K562 (cell line): Measurements from ENCODE around the gene LRP2BP. TPM values are rescaled to one million over a fixed set of nuclear protein-coding genes. Genes with fewer than 3 reads are reported as not detected.

Source experiments
- ATAC-seq: fragments of 200-7000 bp; cut with Tn5 transposase; 3 replicates; pipeline ENCODE4 v1.9.1; 2020; ENCODE audit warnings: moderate library complexity
- BruUV-seq: library from RNA; stranded (reverse); fragments of 400-500 nt; replicated peaks from 2 replicates; lab custom pipeline; 2021; lab: Mats Ljungman, UMichigan
- CTCF ChIA-PET: fragments of 300-600 bp; formaldehyde crosslinking; extraction: SDS; loops from one replicate; lab custom pipeline; 2021; ENCODE audit warnings: low intra/inter-chr PET ratio; lab: Yijun Ruan, JAX
- POLR2A ChIA-PET: fragments of 300-600, 350-650 bp; sonication (Branson Sonifier 250); formaldehyde crosslinking; extraction: SDS; loops from one replicate; lab custom pipeline; 2021; ENCODE audit warnings: antibody characterized with exemption, inconsistent platforms; lab: Yijun Ruan, JAX
- DNase-seq, 4 experiments: peaks; one replicate each; pipeline versions ENCODE4 v3.0.0 to v3.0.0-alpha.2; 2011 to 2018; ENCODE audit warnings: low spot score in 3 of 4, mixed read lengths in 3 of 4; ENCODE audit errors: extremely low read depth in 1 of 4
- FAIRE-seq: peaks from 2 replicates; lab custom pipeline; 2011; peaks lifted over from hg19 to GRCh38; lab: Jason Lieb, UNC
- H2AFZ ChIP-seq: 2 replicates; pipeline ENCODE4 v1.6.0; 2011; ENCODE audit warnings: low read depth, low read length, control low read depth, inconsistent platforms
- H3K27ac ChIP-seq: fragments of 200-600 bp; 3 replicates; pipeline ENCODE4 v1.8.0; 2011; ENCODE audit warnings: low read depth, mild to moderate bottlenecking, control low read depth, inconsistent platforms, low read length, moderate library complexity, mixed read lengths; ENCODE audit errors: extremely low read depth
- H3K27me3 ChIP-seq, 2 experiments: fragments of 300-600 bp in 1 of 2; 2 replicates in 1 of 2; 3 replicates in 1 of 2; pipeline versions ENCODE4 v1.6.0 to v1.8.0; 2011; ENCODE audit warnings: inconsistent platforms in 2 of 2, low read length in 2 of 2, mild to moderate bottlenecking in 1 of 2, mixed read lengths in 1 of 2, moderate library complexity in 1 of 2; ENCODE audit not compliant: control insufficient read depth in 2 of 2, insufficient read depth in 2 of 2
- H3K36me3 ChIP-seq: fragments of 300-600 bp; 3 replicates; pipeline ENCODE4 v1.8.0; 2011; ENCODE audit warnings: mild to moderate bottlenecking, low read length, inconsistent platforms; ENCODE audit not compliant: control insufficient read depth, insufficient read depth
- H3K4me1 ChIP-seq, 2 experiments: fragments of 200-600 bp in 1 of 2; replicated peaks in 1 of 2; 2 replicates in 1 of 2; 3 replicates in 1 of 2; pipeline versions ENCODE4 v1.5.1 to v1.8.0; 2011; ENCODE audit warnings: inconsistent platforms in 2 of 2, low read length in 2 of 2, mild to moderate bottlenecking in 1 of 2, mixed read lengths in 1 of 2, moderate library complexity in 1 of 2; ENCODE audit not compliant: control insufficient read depth in 2 of 2, insufficient read depth in 2 of 2
- H3K4me2 ChIP-seq: 2 replicates; pipeline ENCODE4 v1.6.1; 2011; ENCODE audit warnings: low read length, control low read depth, inconsistent platforms, mixed read lengths; ENCODE audit not compliant: insufficient read depth
- H3K4me3 ChIP-seq: fragments of 200-600 bp; sonication (generic), shearing (Covaris generic); 2 replicates; pipeline ENCODE4 v1.5.1; 2016; ENCODE audit warnings: control low read depth, inconsistent platforms
- H3K79me2 ChIP-seq: fragments of 200-600 bp; 3 replicates; pipeline ENCODE4 v1.8.0; 2011; ENCODE audit warnings: low read length, inconsistent platforms; ENCODE audit not compliant: control insufficient read depth, insufficient read depth
- H3K9ac ChIP-seq, 2 experiments: 2 replicates each; pipeline versions ENCODE4 v1.6.0 to v1.6.1; 2011; ENCODE audit warnings: low read depth in 2 of 2, low read length in 2 of 2, control low read depth in 1 of 2, inconsistent platforms in 1 of 2, mild to moderate bottlenecking in 1 of 2, mixed read lengths in 1 of 2; ENCODE audit not compliant: insufficient read depth in 1 of 2
- H3K9me1 ChIP-seq: one replicate; pipeline ENCODE4 v1.6.0; 2011; ENCODE audit warnings: inconsistent platforms, mild to moderate bottlenecking, low read length, moderate library complexity; ENCODE audit not compliant: control insufficient read depth, insufficient read depth
- H3K9me3 ChIP-seq: replicated peaks from 2 replicates; pipeline ENCODE4 v1.5.1; 2011; ENCODE audit warnings: low read depth, low read length, inconsistent platforms; ENCODE audit not compliant: control insufficient read depth, insufficient read depth
- H4K20me1 ChIP-seq: replicated peaks from 2 replicates; pipeline ENCODE4 v1.6.1; 2011; ENCODE audit warnings: low read length, inconsistent platforms, mixed read lengths; ENCODE audit not compliant: control insufficient read depth, insufficient read depth
- CBX5 ChIP-seq: IDR thresholded peaks from 2 replicates; pipeline ENCODE4 v1.6.1; 2014; ENCODE audit warnings: low read depth, borderline replicate concordance
- KLF1 ChIP-seq: fragments of 450-650 bp; IDR thresholded peaks from 2 replicates; pipeline ENCODE4 v1.6.1; 2016; ENCODE audit warnings: missing genetic modification characterization, missing compliant biosample characterization
- WGBS: fragments of 100-300 bp; shearing (Covaris generic); methylation state at CpG from one replicate; pipeline ENCODE4 v1.1.6; 2016; ENCODE audit warnings: low coverage, mixed read lengths; ENCODE audit not compliant: insufficient coverage; ENCODE audit errors: missing lambda C conversion rate; 5-methylcytosine and 5-hydroxymethylcytosine counted together
- in situ Hi-C: fragments of 300-500 bp; cut with MboI; formaldehyde crosslinking; loops from 4 replicates; pipeline ENCODE4 v1.15.0; 2018; ENCODE audit warnings: inconsistent platforms, mixed read lengths
- intact Hi-C: fragments of 100-400 bp; cut with micrococcal nuclease; formaldehyde crosslinking; loops from 2 replicates; pipeline ENCODE4 v1.14.2; 2022
- polyA plus RNA-seq, 8 experiments: library from polyadenylated mRNA; depleted of rRNA in 4 of 8; stranded (reverse) in 5 of 8; unstranded in 3 of 8; fragments of >200 nt; fragmentation: Nextera tagmentation in 2 of 8; fragmentation: Illumina TruSeq in 1 of 8; extraction: Ambion mirVana in 2 of 8; extraction: Trizol in 1 of 8; gene quantifications; 2 replicates each; pipeline versions ENCODE4 v1.2.1 to v1.2.3, GENCODE V29; 2011 to 2014; ENCODE audit warnings: inconsistent platforms in 1 of 8, missing spikeins in 1 of 8
- total RNA-seq, 7 experiments: library from RNA; depleted of rRNA in 6 of 7; stranded (reverse); fragments of >200 nt in 6 of 7; fragmentation: Illumina TruSeq in 2 of 7; extraction: Trizol in 2 of 7; gene quantifications; 2 replicates each; pipeline versions ENCODE4 v1.2.1 to v1.2.3, GENCODE V29; 2011 to 2021; ENCODE audit warnings: low replicate concordance in 1 of 7
- TF ChIP-seq, protein P1 (sequence below), 2 experiments: fragments of 450-650 bp in 1 of 2; sonication (generic) in 1 of 2; formaldehyde crosslinking in 1 of 2; IDR thresholded peaks; 2 replicates each; pipeline versions ENCODE4 v1.7.1 to v1.9.0; 2016 to 2022; ENCODE audit warnings: inconsistent platforms in 1 of 2, mild to moderate bottlenecking in 1 of 2, missing genetic modification reagents in 1 of 2
- TF ChIP-seq, protein P2 (sequence below): fragments of 250-450 bp; sonication (Bioruptor Pico); IDR thresholded peaks from 2 replicates; pipeline ENCODE4 v1.4.0; 2020; ENCODE audit warnings: mild to moderate bottlenecking
- TF ChIP-seq, protein P3 (sequence below): sonication (generic); formaldehyde crosslinking; IDR thresholded peaks from 2 replicates; pipeline ENCODE4 v1.8.1; 2023; ENCODE audit warnings: mild to moderate bottlenecking, missing genetic modification reagents

LRP2BP gene
- total and polyA plus RNA-seq, 9 of the 15 experiments (the other 6 are each of a cell fraction or from before 2014, with no cell fraction given): 0.42 to 2.1 (median 0.62) TPM

DNA sequence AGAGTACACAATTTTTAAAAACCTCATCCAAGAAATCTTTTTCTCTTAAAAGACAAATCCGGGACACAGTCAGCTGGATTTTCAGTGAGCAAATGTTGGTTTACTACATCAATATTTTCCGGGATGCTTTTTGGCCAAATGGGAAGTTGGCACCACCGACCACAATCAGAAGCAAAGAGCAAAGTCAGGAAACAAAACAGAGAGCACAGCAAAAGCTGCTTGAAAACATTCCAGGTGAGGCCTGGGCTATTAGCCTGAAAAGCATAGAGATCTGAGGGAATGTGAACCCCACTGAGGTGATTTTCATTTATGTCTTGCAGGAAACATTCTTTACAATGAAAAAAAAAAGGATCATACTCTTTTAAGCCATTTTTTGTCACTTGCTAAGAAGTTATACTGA lies 33.9 kb downstream of the LRP2BP start:
- FAIRE-seq (no peak), ATAC-seq (no peak), DNase-seq (no peak)
- Histone ChIP-seq H3K36me3 (no peaks in the 10 kb centered on the region; the same call in 2 of the 3 replicates), H3K4me1 (peaks cover 13 to 35% of the 10 kb centered on the region in 2 experiments), H3K9ac (no peak overlapping the region), H3K4me2 (no peak overlapping the region), H3K79me2 (no peaks in the 10 kb centered on the region), H3K27ac (no peak overlapping the region), H3K4me3 (no peak overlapping the region), H3K9me3 (no peaks in the 10 kb centered on the region), H2AFZ (no peak overlapping the region), H3K27me3 (no peaks in the 10 kb centered on the region), H4K20me1 (no peaks in the 10 kb centered on the region), H3K9me1 (no peaks in the 10 kb centered on the region)
- WGBS: 87% methylated on average over 3 of the region's 3 CpGs
- ChIA-PET POLR2A (no interaction called here), CTCF (no interaction called here)
- BruUV-seq: no TSS peak
- intact Hi-C loops (no loop called here), in situ Hi-C loops (no loop called here)
- TF ChIP-seq, protein P1, sequence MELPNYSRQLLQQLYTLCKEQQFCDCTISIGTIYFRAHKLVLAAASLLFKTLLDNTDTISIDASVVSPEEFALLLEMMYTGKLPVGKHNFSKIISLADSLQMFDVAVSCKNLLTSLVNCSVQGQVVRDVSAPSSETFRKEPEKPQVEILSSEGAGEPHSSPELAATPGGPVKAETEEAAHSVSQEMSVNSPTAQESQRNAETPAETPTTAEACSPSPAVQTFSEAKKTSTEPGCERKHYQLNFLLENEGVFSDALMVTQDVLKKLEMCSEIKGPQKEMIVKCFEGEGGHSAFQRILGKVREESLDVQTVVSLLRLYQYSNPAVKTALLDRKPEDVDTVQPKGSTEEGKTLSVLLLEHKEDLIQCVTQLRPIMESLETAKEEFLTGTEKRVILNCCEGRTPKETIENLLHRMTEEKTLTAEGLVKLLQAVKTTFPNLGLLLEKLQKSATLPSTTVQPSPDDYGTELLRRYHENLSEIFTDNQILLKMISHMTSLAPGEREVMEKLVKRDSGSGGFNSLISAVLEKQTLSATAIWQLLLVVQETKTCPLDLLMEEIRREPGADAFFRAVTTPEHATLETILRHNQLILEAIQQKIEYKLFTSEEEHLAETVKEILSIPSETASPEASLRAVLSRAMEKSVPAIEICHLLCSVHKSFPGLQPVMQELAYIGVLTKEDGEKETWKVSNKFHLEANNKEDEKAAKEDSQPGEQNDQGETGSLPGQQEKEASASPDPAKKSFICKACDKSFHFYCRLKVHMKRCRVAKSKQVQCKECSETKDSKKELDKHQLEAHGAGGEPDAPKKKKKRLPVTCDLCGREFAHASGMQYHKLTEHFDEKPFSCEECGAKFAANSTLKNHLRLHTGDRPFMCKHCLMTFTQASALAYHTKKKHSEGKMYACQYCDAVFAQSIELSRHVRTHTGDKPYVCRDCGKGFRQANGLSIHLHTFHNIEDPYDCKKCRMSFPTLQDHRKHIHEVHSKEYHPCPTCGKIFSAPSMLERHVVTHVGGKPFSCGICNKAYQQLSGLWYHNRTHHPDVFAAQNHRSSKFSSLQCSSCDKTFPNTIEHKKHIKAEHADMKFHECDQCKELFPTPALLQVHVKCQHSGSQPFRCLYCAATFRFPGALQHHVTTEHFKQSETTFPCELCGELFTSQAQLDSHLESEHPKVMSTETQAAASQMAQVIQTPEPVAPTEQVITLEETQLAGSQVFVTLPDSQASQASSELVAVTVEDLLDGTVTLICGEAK (IDR thresholded peaks at IDR 0.05): no peak
- TF ChIP-seq, protein P1 (CRISPR knock-in tag; IDR thresholded peaks at IDR 0.05): no peak
- TF ChIP-seq, protein P2, sequence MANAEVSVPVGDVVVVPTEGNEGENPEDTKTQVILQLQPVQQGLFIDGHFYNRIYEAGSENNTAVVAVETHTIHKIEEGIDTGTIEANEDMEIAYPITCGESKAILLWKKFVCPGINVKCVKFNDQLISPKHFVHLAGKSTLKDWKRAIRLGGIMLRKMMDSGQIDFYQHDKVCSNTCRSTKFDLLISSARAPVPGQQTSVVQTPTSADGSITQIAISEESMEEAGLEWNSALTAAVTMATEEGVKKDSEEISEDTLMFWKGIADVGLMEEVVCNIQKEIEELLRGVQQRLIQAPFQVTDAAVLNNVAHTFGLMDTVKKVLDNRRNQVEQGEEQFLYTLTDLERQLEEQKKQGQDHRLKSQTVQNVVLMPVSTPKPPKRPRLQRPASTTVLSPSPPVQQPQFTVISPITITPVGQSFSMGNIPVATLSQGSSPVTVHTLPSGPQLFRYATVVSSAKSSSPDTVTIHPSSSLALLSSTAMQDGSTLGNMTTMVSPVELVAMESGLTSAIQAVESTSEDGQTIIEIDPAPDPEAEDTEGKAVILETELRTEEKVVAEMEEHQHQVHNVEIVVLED (CRISPR knock-in tag): no peak
- TF ChIP-seq, protein P3, sequence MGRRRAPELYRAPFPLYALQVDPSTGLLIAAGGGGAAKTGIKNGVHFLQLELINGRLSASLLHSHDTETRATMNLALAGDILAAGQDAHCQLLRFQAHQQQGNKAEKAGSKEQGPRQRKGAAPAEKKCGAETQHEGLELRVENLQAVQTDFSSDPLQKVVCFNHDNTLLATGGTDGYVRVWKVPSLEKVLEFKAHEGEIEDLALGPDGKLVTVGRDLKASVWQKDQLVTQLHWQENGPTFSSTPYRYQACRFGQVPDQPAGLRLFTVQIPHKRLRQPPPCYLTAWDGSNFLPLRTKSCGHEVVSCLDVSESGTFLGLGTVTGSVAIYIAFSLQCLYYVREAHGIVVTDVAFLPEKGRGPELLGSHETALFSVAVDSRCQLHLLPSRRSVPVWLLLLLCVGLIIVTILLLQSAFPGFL (CRISPR knock-in tag): no peak
- no peak for TF ChIP-seq KLF1
- TF ChIP-seq CBX5: no peak
